CD4-positive, alpha-beta T cell treated with Interleukin-4 for 4 hours (primary cell): ENCODE data around the gene DPM1.
"Not testable (repeated sequence)": the region's sequence is repeated elsewhere in the genome, so short reads cannot be mapped to it uniquely, and the experiment has no call there.

Experiments used
- DNase-seq: peaks from one replicate; pipeline ENCODE4 v3.0.0-alpha.2; 2020

DPM1 gene

GRCh38 chr20:50978533-50978932, 20.2 kb upstream of the DPM1 start:
- DNase-seq = not testable (repeated sequence)

- no peak for DNase-seq
Measured at GRCh38 chr20:50977066-50978021, 19.0 kb upstream of the DPM1 start.

- no peak for DNase-seq
Measured at GRCh38 chr20:50975701-50976330, 17.5 kb upstream of the DPM1 start.

- DNase-seq = no peak
Measured at GRCh38 chr20:50969912-50970311, 11.6 kb upstream of the DPM1 start.

- DNase-seq = no peak
Measured at GRCh38 chr20:50969435-50969834, 11.1 kb upstream of the DPM1 start.

GRCh38 chr20:50968289-50968688, 10.0 kb upstream of the DPM1 start:
- DNase-seq = no peak

GRCh38 chr20:50967586-50967985, 9.3 kb upstream of the DPM1 start:
- DNase-seq = no peak

- no peak for DNase-seq
Measured at GRCh38 chr20:50959543-50960126, 1.3 kb upstream of the DPM1 start.

- DNase-seq = peak; percentile 87
Measured at GRCh38 chr20:50958615-50959542, 547 bp upstream of the DPM1 start, which contains the start of gene MOCS3. Gene MOCS3 (plus strand): TSS chr20:50958818. CDS start chr20:50958843, 25 bp downstream.

GRCh38 chr20:50957276-50957675, 1.1 kb downstream of the DPM1 start:
- no peak for DNase-seq

- no peak for DNase-seq
Measured at GRCh38 chr20:50953821-50954220, 4.5 kb downstream of the DPM1 start.

GRCh38 chr20:50953196-50953595, 5.1 kb downstream of the DPM1 start:
- no peak for DNase-seq

GRCh38 chr20:50948132-50948785, 10.1 kb downstream of the DPM1 start:
- no peak for DNase-seq

- no peak for DNase-seq
Measured at GRCh38 chr20:50943069-50943468, 15.3 kb downstream of the DPM1 start.

- no peak for DNase-seq
Measured at GRCh38 chr20:50933589-50933988, 24.7 kb downstream of the DPM1 start.

- DNase-seq = no peak
Measured at GRCh38 chr20:50932691-50933280, 25.5 kb downstream of the DPM1 start.

- no peak for DNase-seq
Measured at GRCh38 chr20:50932016-50932485, 26.3 kb downstream of the DPM1 start.

- DNase-seq = peak; percentile 91
Measured at GRCh38 chr20:50931306-50932015, 26.9 kb downstream of the DPM1 start, which contains the start of gene ADNP. Gene ADNP (minus strand): TSS chr20:50931437. CDS start chr20:50903996, 27,441 bp downstream.

GRCh38 chr20:50930976-50931305, 27.4 kb downstream of the DPM1 start:
- DNase-seq = no peak

GRCh38 chr20:50930139-50930975, 28.0 kb downstream of the DPM1 start:
- no peak for DNase-seq
